IPS-11a (cell line): ENCODE data around the gene RELB.
A peak's percentile ranks its signal among the peaks of the same experiment; 100 is the strongest.

Experiments used
- H3K4me3 ChIP-seq: one replicate; pipeline ENCODE4 v1.5.1; 2013; ENCODE audit warnings: low read depth, low read length, control low read depth

The RELB gene

DNA sequence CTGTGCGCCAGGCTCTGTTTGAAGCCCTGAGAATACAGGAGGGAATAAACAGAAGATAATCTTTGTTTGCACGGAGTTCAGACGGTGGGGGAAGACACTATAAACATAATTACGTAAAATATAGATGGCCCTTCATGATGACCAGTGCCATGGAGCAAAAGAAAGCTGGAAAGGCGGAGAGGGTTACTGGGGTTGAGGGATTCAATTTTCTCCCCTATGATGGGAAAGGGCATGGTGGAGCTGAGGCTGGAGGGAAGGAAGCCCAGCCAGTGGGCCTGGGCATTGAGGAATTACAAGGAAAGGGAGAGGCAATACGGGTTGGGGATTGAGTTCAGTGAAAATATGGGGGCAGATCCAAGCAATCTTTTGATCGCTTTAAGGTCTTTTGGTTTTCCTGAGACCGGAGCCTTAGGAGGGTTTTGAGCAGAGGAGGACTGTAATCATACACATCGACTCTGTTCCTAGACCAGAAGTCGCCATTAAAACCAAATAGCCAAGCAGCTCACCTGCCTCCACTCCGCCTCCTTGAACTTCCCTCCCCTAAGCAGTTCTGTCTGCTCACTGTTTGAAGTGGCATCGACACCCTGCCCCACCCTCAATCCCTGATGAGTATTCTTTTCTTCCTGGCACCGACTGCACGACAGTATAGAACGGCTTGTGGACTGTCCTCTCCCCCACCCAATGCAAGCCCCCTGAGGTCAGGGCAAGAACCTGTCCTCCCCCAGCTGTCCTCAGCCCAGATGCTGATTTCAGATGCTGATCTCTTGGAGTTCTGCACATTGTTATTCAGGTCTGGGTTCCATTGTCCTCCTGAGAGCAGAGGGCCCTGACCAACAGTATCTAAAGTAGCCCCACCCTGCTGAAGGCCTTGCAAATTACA lies 75.8 kb downstream of the RELB start:
- H3K4me3 ChIP-seq, result peak overlapping the region; percentile 79

DNA sequence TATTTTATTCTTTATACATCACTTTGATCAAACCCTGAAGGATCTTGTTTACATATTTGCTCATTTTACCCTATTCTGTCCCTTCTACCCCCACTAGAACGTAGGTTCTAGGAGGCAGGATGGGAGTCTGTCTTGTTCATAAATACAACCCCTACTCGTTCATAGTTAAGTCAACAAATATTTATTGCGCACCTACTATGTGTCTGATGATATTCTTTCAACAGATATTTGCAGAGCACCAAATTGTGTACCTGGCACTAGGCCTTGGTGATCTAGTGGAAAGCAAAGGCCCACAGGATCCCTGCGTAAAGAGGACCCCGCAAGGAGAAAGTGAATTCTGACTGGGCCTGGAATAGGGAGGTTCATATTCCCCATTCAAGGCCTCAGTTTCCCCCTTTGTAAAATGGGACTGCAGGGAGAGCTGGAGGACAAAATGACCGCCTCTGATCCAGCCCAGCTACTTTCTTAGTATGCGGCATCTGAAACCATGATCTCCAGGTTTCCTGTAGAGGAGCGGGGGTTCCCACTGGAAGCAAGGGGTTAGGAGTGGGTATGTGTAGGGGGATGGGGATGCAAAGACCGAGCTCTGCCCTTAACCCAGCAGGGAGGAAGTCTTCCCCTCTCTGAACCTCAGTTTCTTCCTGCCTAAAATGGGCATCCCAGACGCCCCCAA lies 77.3 kb downstream of the RELB start:
- peak overlapping the region; percentile 24 for H3K4me3 ChIP-seq

DNA sequence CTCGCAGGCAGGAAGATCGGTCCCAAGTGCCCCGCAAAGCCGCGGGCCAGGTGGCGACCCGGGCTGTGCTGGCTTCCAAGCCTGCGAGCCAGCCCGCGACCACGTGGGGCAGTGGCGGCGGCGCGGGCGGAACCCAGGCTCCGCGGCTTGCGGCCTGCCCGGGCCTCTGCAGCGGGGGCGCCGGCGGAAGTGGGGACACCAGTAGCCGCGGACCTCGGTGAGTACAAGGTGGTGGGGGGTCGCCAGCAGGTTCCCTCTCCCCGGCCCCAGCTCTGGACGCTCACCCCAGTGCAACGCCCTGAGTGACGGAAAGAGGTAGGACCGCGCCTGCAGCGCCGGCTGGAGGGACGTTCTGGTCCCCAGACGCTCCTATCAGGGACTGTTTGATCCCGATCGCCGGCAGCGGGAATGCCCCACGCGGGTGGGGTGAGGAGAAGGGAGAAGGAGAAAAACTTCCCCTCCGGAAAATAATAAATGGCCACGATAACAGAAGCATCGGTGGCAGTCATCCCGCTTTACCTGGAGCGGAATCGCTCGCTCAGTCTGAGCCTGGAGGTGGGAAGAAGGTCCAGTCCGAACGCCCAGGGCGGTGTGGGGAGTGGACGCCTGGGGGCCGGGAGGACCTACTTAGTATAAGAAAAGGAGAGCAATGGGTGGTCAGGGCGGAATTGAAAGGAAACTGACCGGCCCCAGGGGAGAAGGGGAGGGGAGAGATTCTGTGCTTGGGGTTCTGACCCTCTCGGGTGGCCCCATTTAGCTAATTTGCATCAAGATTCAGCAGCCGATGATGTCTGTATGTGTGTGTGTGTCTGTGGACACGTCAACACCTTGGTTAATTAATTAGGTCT lies 78.0 kb downstream of the RELB start, which contains the start of gene GEMIN7:
Gene GEMIN7 (plus strand): TSS at position 198 of the 848 bp plus-strand sequence. CDS start 10,855 bp downstream, outside the sequence.
- peak within 1 kb of the TSS; percentile 84 for H3K4me3 ChIP-seq

DNA sequence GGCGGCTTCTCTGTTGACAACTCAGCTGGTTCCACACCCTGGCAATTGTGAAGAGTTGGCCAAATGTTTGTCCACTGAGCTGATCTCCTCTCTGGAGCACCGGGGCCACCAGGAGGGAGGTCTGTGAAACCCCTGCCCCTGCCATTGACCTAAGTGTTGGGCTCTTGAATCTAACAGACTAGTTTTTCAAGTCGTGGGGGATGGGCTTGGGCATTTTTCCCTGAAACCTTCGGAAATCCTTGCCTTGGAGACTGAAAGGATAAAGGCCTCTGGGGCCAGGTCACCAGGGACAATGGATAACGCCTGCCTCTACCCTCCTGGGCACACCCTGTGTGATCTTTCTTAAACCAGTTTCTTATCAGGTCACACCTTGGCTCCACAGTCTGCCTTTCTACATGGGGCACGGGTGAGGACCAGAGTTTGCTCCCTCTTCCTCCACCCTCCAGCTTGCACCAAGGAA lies 78.7 kb downstream of the RELB start:
- H3K4me3 ChIP-seq, result peak overlapping the region; percentile 84

DNA sequence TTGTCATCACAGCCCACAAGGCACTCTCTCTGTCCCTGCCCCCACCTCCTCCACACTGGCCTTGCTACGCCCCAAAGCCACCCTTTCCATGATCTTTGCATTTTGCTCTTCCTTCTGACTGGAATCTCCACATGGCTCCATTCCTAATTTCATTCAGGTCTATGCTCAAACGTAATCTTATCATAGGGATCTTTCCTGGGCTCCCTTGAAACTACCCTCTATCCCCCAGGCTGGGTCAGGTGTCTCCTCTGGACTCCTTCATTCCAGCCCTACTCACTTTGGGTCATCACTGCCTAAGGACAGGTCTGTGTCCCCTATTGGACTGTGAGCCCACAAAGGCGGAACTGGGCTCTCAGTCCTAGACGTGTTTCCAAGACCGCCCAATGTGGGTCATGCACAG lies 80.9 kb downstream of the RELB start:
- H3K4me3 ChIP-seq, result no peak overlapping the region

DNA sequence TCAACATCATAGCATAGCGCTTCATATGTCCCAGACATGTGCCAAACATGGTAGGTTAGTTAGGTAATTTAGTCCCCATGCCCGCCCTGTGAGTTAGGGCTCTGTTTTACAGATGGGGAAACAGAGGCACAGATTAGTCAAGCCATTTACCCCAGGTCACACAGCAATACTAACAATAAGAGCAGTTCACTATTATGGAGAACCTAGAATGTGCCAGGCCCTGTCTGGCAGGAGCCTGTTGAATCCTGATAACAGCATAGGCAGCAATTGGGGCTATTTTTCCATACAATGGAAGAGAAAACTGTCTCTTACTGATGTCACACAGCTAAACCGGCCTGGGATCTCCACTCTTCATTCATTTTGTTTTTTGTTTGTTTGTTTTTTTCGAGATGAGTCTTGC lies 85.2 kb downstream of the RELB start:
- H3K4me3 ChIP-seq, result no peak overlapping the region

DNA sequence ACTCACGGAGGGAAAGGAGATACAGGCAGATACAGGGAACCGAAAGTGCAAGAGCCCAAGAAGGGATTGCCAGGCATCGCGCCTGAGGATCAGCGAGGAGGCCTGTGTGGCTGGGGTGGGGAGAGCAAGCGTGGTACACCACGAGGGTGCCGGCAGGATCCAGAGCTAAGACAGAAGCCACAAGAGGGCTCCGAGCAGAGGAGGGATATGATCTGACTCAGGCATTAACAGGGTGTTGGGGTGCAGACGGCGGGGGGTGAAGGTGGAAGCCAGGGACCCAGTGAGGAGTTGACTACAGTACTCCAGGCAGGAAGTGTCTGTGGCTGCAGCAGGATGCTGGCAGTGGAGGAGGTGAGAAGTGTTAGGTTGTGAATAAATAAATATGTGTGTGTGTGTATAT lies 86.3 kb downstream of the RELB start:
- H3K4me3 ChIP-seq, result no peak overlapping the region
